ENCODE measurements around the gene TRHDE.

The TRHDE gene

GRCh38 chr12:72476301-72476700, 204.1 kb downstream of the TRHDE start:
- no peaks in the 10 kb centered on the region for H3K4me1 ChIP-seq (ENCODE audit: control insufficient read depth, insufficient read depth, low read length)
- no peak overlapping the region for H3K9ac ChIP-seq (ENCODE audit: low read length)
- DNase-seq (ENCODE audit: low read depth), result no peak
- H3K9me3 ChIP-seq (ENCODE audit: control insufficient read depth, low read length), result no peaks in the 10 kb centered on the region
- H3K27me3 ChIP-seq (replicated peaks; ENCODE audit: control insufficient read depth, insufficient read depth, low read length), result no peaks in the 10 kb centered on the region
- no peak overlapping the region for H3K4me3 ChIP-seq (ENCODE audit: low read length)
- H3K36me3 ChIP-seq (ENCODE audit: control insufficient read depth, insufficient read depth, low read length, severe bottlenecking), result no peaks in the 10 kb centered on the region

DNA sequence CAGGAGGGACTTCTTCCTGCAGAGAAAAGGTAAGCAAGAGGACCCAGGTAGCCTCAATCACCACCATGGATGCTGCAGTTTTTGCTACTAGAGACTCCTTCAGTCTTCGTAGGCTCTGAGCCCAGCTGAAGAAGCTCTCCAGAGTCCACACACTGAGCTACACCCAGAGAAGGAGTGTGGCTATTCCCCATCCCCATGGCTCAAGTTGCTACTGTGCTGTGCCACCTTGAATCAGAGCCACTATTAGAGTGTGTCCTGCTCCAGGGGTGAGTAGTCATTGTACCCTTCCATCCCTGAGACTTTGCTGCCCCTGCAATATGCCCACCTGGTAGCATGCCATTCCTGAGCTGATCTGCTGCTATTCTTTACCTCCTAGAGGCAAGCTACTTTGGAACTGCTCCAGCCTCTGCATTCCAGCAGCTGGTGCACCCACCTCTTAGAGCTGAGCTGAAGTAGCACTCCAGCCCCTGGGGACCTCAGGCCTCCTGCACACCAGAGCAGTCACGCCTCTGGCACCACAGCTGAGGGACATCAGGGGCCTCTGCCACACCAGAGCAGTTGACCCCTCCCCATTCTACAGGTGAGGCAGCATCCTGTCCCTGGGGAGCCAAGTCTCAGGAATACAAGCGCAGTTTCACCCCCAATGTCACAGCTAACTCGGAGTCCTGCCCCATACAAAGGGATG, 213.0 kb downstream of the TRHDE start:
- no peak for DNase-seq (ENCODE audit: low read depth)
- H3K4me3 ChIP-seq (ENCODE audit: low read length), result no peak overlapping the region
- no peaks in the 10 kb centered on the region for H3K27me3 ChIP-seq (replicated peaks; ENCODE audit: control insufficient read depth, insufficient read depth, low read length)
- H3K4me1 ChIP-seq (ENCODE audit: control insufficient read depth, insufficient read depth, low read length), result no peaks in the 10 kb centered on the region
- H3K36me3 ChIP-seq (ENCODE audit: control insufficient read depth, insufficient read depth, low read length, severe bottlenecking), result no peaks in the 10 kb centered on the region
- H3K9me3 ChIP-seq (ENCODE audit: control insufficient read depth, low read length), result peaks cover 5% of the 10 kb centered on the region
- no peak overlapping the region for H3K9ac ChIP-seq (ENCODE audit: low read length)

- Histone ChIP-seq H3K36me3 (ENCODE audit: control insufficient read depth, insufficient read depth, low read length, severe bottlenecking) (no peaks in the 10 kb centered on the region), H3K9me3 (ENCODE audit: control insufficient read depth, low read length) (peaks cover 5% of the 10 kb centered on the region), H3K4me3 (ENCODE audit: low read length) (no peak overlapping the region), H3K27me3 (replicated peaks; ENCODE audit: control insufficient read depth, insufficient read depth, low read length) (no peaks in the 10 kb centered on the region), H3K4me1 (ENCODE audit: control insufficient read depth, insufficient read depth, low read length) (no peaks in the 10 kb centered on the region), H3K9ac (ENCODE audit: low read length) (no peak overlapping the region)
- peak; percentile 63 for DNase-seq (ENCODE audit: low read depth)
Measured at GRCh38 chr12:72491426-72491825, 219.3 kb downstream of the TRHDE start.

- H3K9me3 ChIP-seq (ENCODE audit: control insufficient read depth, low read length), result no peaks in the 10 kb centered on the region
- H3K4me1 ChIP-seq (ENCODE audit: control insufficient read depth, insufficient read depth, low read length), result no peaks in the 10 kb centered on the region
- no peak for DNase-seq (ENCODE audit: low read depth)
- H3K36me3 ChIP-seq (ENCODE audit: control insufficient read depth, insufficient read depth, low read length, severe bottlenecking), result no peaks in the 10 kb centered on the region
- no peaks in the 10 kb centered on the region for H3K27me3 ChIP-seq (replicated peaks; ENCODE audit: control insufficient read depth, insufficient read depth, low read length)
- H3K9ac ChIP-seq (ENCODE audit: low read length), result no peak overlapping the region
- no peak overlapping the region for H3K4me3 ChIP-seq (ENCODE audit: low read length)
Measured at GRCh38 chr12:72493407-72493806, 221.2 kb downstream of the TRHDE start.

- H3K9me3 ChIP-seq (ENCODE audit: control insufficient read depth, low read length), result no peaks in the 10 kb centered on the region
- H3K27me3 ChIP-seq (replicated peaks; ENCODE audit: control insufficient read depth, insufficient read depth, low read length), result no peaks in the 10 kb centered on the region
- H3K4me1 ChIP-seq (ENCODE audit: control insufficient read depth, insufficient read depth, low read length), result no peaks in the 10 kb centered on the region
- no peak for DNase-seq (ENCODE audit: low read depth)
- no peak overlapping the region for H3K9ac ChIP-seq (ENCODE audit: low read length)
- H3K4me3 ChIP-seq (ENCODE audit: low read length), result no peak overlapping the region
- no peaks in the 10 kb centered on the region for H3K36me3 ChIP-seq (ENCODE audit: control insufficient read depth, insufficient read depth, low read length, severe bottlenecking)
Measured at GRCh38 chr12:72498354-72498753, 226.2 kb downstream of the TRHDE start.

- DNase-seq (ENCODE audit: low read depth), result no peak
- no peak overlapping the region for H3K9ac ChIP-seq (ENCODE audit: low read length)
- no peaks in the 10 kb centered on the region for H3K4me1 ChIP-seq (ENCODE audit: control insufficient read depth, insufficient read depth, low read length)
- H3K36me3 ChIP-seq (ENCODE audit: control insufficient read depth, insufficient read depth, low read length, severe bottlenecking), result no peaks in the 10 kb centered on the region
- no peak overlapping the region for H3K4me3 ChIP-seq (ENCODE audit: low read length)
- no peaks in the 10 kb centered on the region for H3K27me3 ChIP-seq (replicated peaks; ENCODE audit: control insufficient read depth, insufficient read depth, low read length)
- no peaks in the 10 kb centered on the region for H3K9me3 ChIP-seq (ENCODE audit: control insufficient read depth, low read length)
Measured at GRCh38 chr12:72499244-72499643, 227.1 kb downstream of the TRHDE start.

DNA sequence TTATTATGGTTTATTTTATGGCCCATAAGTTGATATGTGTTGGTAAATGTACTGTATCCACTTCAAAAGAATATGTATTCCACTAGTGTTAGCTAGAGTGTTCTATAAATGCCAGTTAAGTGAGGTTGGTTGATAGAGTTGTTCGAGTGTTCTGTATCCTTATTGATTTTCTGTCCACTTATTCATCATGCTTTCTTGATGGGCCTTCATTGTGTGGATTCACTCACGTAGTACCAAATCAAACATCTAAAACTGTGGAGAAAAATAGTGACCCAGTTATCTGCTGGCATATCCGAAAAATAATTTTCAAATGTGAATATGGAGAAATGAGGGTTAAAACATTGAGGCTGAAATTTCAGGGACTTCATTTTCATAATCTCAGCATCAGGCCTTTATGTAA, 230.4 kb downstream of the TRHDE start:
- Histone ChIP-seq H3K9me3 (ENCODE audit: control insufficient read depth, low read length) (no peaks in the 10 kb centered on the region), H3K4me3 (ENCODE audit: low read length) (no peak overlapping the region), H3K27me3 (replicated peaks; ENCODE audit: control insufficient read depth, insufficient read depth, low read length) (no peaks in the 10 kb centered on the region), H3K4me1 (ENCODE audit: control insufficient read depth, insufficient read depth, low read length) (no peaks in the 10 kb centered on the region), H3K36me3 (ENCODE audit: control insufficient read depth, insufficient read depth, low read length, severe bottlenecking) (no peaks in the 10 kb centered on the region), H3K9ac (ENCODE audit: low read length) (no peak overlapping the region)
- no peak for DNase-seq (ENCODE audit: low read depth)

DNA sequence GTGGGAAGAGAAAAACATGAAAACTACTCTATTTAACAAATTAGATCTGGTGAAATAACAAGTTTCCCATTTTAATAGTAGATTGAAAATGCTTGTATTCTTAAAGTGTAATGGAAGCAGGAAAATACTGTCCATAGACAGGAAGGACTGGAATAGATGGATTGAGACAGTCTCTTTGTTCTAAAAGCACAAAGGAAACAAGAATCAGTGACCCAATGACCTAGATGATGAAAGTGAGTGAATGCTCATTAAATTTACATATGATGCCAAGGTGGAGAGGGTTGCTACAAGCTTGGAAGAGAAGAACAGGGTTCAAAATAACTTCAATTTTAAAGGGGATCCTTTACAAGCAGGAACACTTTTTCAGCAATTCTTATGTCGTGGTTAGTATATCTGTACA, 233.1 kb downstream of the TRHDE start:
- Histone ChIP-seq H3K9me3 (ENCODE audit: control insufficient read depth, low read length) (no peaks in the 10 kb centered on the region), H3K36me3 (ENCODE audit: control insufficient read depth, insufficient read depth, low read length, severe bottlenecking) (no peaks in the 10 kb centered on the region), H3K9ac (ENCODE audit: low read length) (no peak overlapping the region), H3K4me1 (ENCODE audit: control insufficient read depth, insufficient read depth, low read length) (no peaks in the 10 kb centered on the region), H3K27me3 (replicated peaks; ENCODE audit: control insufficient read depth, insufficient read depth, low read length) (no peaks in the 10 kb centered on the region), H3K4me3 (ENCODE audit: low read length) (no peak overlapping the region)
- no peak for DNase-seq (ENCODE audit: low read depth)

- H3K4me1 ChIP-seq (ENCODE audit: control insufficient read depth, insufficient read depth, low read length), result peaks cover 5% of the 10 kb centered on the region
- no peaks in the 10 kb centered on the region for H3K36me3 ChIP-seq (ENCODE audit: control insufficient read depth, insufficient read depth, low read length, severe bottlenecking)
- no peaks in the 10 kb centered on the region for H3K9me3 ChIP-seq (ENCODE audit: control insufficient read depth, low read length)
- no peak overlapping the region for H3K4me3 ChIP-seq (ENCODE audit: low read length)
- DNase-seq (ENCODE audit: low read depth), result no peak
- no peak overlapping the region for H3K9ac ChIP-seq (ENCODE audit: low read length)
- H3K27me3 ChIP-seq (replicated peaks; ENCODE audit: control insufficient read depth, insufficient read depth, low read length), result no peaks in the 10 kb centered on the region
Measured at GRCh38 chr12:72509891-72510290, 237.7 kb downstream of the TRHDE start.

DNA sequence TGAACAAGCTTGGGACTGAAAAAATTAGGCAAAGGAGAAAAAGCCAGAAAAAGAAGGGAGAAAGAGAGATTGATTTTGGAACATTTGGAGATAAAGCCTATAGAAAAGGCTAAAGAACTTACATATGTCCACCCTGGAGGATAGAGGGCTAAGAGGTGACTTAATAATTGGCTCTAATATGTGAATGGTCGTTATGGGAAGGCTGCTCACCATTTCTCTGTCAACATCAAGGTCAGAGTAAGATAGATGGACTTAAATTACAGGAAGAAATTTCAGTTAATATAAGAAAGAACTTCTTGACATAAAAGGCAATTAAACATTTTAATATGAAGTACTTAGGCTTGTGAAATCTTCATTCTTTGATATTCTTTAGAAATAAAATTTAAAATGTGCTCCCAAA, 238.6 kb downstream of the TRHDE start:
- DNase-seq (ENCODE audit: low read depth), result no peak
- no peaks in the 10 kb centered on the region for H3K27me3 ChIP-seq (replicated peaks; ENCODE audit: control insufficient read depth, insufficient read depth, low read length)
- H3K9ac ChIP-seq (ENCODE audit: low read length), result no peak overlapping the region
- H3K36me3 ChIP-seq (ENCODE audit: control insufficient read depth, insufficient read depth, low read length, severe bottlenecking), result no peaks in the 10 kb centered on the region
- no peak overlapping the region for H3K4me3 ChIP-seq (ENCODE audit: low read length)
- H3K4me1 ChIP-seq (ENCODE audit: control insufficient read depth, insufficient read depth, low read length), result peaks cover 5% of the 10 kb centered on the region
- H3K9me3 ChIP-seq (ENCODE audit: control insufficient read depth, low read length), result no peaks in the 10 kb centered on the region

GRCh38 chr12:72511498-72511897, 239.3 kb downstream of the TRHDE start:
- no peak overlapping the region for H3K9ac ChIP-seq (ENCODE audit: low read length)
- H3K36me3 ChIP-seq (ENCODE audit: control insufficient read depth, insufficient read depth, low read length, severe bottlenecking), result no peaks in the 10 kb centered on the region
- H3K4me3 ChIP-seq (ENCODE audit: low read length), result peak overlapping the region; percentile 55
- no peak for DNase-seq (ENCODE audit: low read depth)
- H3K4me1 ChIP-seq (ENCODE audit: control insufficient read depth, insufficient read depth, low read length), result peaks cover 5% of the 10 kb centered on the region
- no peaks in the 10 kb centered on the region for H3K27me3 ChIP-seq (replicated peaks; ENCODE audit: control insufficient read depth, insufficient read depth, low read length)
- no peaks in the 10 kb centered on the region for H3K9me3 ChIP-seq (ENCODE audit: control insufficient read depth, low read length)

- H3K27me3 ChIP-seq (replicated peaks; ENCODE audit: control insufficient read depth, insufficient read depth, low read length), result no peaks in the 10 kb centered on the region
- peak overlapping the region; percentile 55 for H3K4me3 ChIP-seq (ENCODE audit: low read length)
- H3K9me3 ChIP-seq (ENCODE audit: control insufficient read depth, low read length), result no peaks in the 10 kb centered on the region
- peaks cover 5% of the 10 kb centered on the region for H3K4me1 ChIP-seq (ENCODE audit: control insufficient read depth, insufficient read depth, low read length)
- DNase-seq (ENCODE audit: low read depth), result peak; percentile 85
- H3K36me3 ChIP-seq (ENCODE audit: control insufficient read depth, insufficient read depth, low read length, severe bottlenecking), result no peaks in the 10 kb centered on the region
- no peak overlapping the region for H3K9ac ChIP-seq (ENCODE audit: low read length)
Measured at GRCh38 chr12:72511906-72512305, 239.7 kb downstream of the TRHDE start.
